Measurements from ENCODE around the gene SPAG9.

The SPAG9 gene

GRCh38 chr17:50918071-50918932 is 202.4 kb downstream of the SPAG9 start:
- no peaks in the 10 kb centered on the region for H3K36me3 ChIP-seq (ENCODE audit: low read depth)
- no peaks in the 10 kb centered on the region for H3K9me3 ChIP-seq (ENCODE audit: severe bottlenecking)
- TF ChIP-seq CTCF (IDR thresholded peaks at IDR 0.05; ENCODE audit: poor library complexity, severe bottlenecking) = no peak
- ATAC-seq (ENCODE audit: low read depth) (no peak), DNase-seq (ENCODE audit: low spot score) (no peak)
- H3K27me3 ChIP-seq (ENCODE audit: insufficient read depth, poor library complexity, severe bottlenecking) = no peaks in the 10 kb centered on the region
- H3K4me1 ChIP-seq (ENCODE audit: insufficient read depth, poor library complexity, severe bottlenecking) = peaks cover 32% of the 10 kb centered on the region
- no peak overlapping the region for H3K27ac ChIP-seq (ENCODE audit: poor library complexity, severe bottlenecking)
- no peak overlapping the region for H3K4me3 ChIP-seq (ENCODE audit: severe bottlenecking)

GRCh38 chr17:50917418-50917743 is 203.3 kb downstream of the SPAG9 start:
- H3K27me3 ChIP-seq (ENCODE audit: insufficient read depth, poor library complexity, severe bottlenecking) = no peaks in the 10 kb centered on the region
- DNase-seq (ENCODE audit: low spot score) = no peak
- ATAC-seq (ENCODE audit: low read depth) = no peak
- H3K36me3 ChIP-seq (ENCODE audit: low read depth) = no peaks in the 10 kb centered on the region
- no peak overlapping the region for H3K4me3 ChIP-seq (ENCODE audit: severe bottlenecking)
- H3K9me3 ChIP-seq (ENCODE audit: severe bottlenecking) = no peaks in the 10 kb centered on the region
- H3K27ac ChIP-seq (ENCODE audit: poor library complexity, severe bottlenecking) = no peak overlapping the region
- TF ChIP-seq CTCF (IDR thresholded peaks at IDR 0.05; ENCODE audit: poor library complexity, severe bottlenecking) = no peak
- peaks cover 24% of the 10 kb centered on the region for H3K4me1 ChIP-seq (ENCODE audit: insufficient read depth, poor library complexity, severe bottlenecking)

GRCh38 chr17:50916708-50917417 is 203.8 kb downstream of the SPAG9 start:
- Histone ChIP-seq H3K36me3 (ENCODE audit: low read depth) (no peaks in the 10 kb centered on the region), H3K9me3 (ENCODE audit: severe bottlenecking) (no peaks in the 10 kb centered on the region), H3K4me1 (ENCODE audit: insufficient read depth, poor library complexity, severe bottlenecking) (peaks cover 19% of the 10 kb centered on the region), H3K27me3 (ENCODE audit: insufficient read depth, poor library complexity, severe bottlenecking) (no peaks in the 10 kb centered on the region), H3K4me3 (ENCODE audit: severe bottlenecking) (no peak overlapping the region), H3K27ac (ENCODE audit: poor library complexity, severe bottlenecking) (no peak overlapping the region)
- TF ChIP-seq CTCF (IDR thresholded peaks at IDR 0.05; ENCODE audit: poor library complexity, severe bottlenecking) = no peak
- DNase-seq (ENCODE audit: low spot score) = no peak
- ATAC-seq (ENCODE audit: low read depth) = no peak

GRCh38 chr17:50916026-50916707 is 204.5 kb downstream of the SPAG9 start:
- H3K27ac ChIP-seq (ENCODE audit: poor library complexity, severe bottlenecking) = no peak overlapping the region
- no peaks in the 10 kb centered on the region for H3K27me3 ChIP-seq (ENCODE audit: insufficient read depth, poor library complexity, severe bottlenecking)
- TF ChIP-seq CTCF (IDR thresholded peaks at IDR 0.05; ENCODE audit: poor library complexity, severe bottlenecking) = no peak
- no peak for ATAC-seq (ENCODE audit: low read depth)
- H3K9me3 ChIP-seq (ENCODE audit: severe bottlenecking) = no peaks in the 10 kb centered on the region
- no peak overlapping the region for H3K4me3 ChIP-seq (ENCODE audit: severe bottlenecking)
- H3K4me1 ChIP-seq (ENCODE audit: insufficient read depth, poor library complexity, severe bottlenecking) = peaks cover 12% of the 10 kb centered on the region
- H3K36me3 ChIP-seq (ENCODE audit: low read depth) = no peaks in the 10 kb centered on the region
- DNase-seq (ENCODE audit: low spot score) = no peak
